Measurements from ENCODE around the gene GATA3.

GATA3 gene

DNA sequence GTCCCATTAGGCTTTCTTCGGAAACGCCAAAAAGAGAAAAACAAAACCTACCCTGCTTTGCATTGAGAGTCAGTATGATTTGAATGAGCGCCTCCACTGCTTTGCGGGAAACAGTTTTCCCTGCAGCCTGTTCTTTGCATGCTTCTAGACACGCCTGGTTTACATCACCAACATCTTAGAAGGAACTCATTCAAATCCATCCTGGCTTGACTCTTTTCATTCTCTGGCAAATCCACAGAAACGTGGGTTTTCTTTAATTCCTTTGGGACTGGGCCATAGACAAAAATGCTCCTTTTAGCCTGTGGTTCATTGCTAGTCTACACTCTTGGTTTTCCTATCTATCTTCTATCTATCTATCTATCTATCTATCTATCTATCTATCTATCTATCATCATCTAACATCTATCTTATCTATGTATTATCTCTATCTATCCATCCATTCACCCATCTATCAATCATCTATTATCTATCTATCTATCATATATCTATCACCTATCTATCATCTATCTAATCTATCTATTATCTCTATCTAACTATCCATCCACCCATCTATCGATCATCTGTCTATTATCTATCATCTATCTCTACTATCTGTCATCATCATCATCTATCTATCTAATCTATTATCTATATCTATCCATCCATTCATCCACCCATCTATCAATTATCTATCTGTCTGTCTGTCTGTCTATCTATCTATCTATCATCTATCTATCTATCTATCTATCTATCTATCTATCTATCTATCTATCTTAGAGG is 68.3 kb downstream of the GATA3 start:
- Histone ChIP-seq H3K9me3 (ENCODE audit: control insufficient read depth, insufficient read depth, low read length) (no peaks in the 10 kb centered on the region), H3K36me3 (ENCODE audit: insufficient read depth, low read length) (no peaks in the 10 kb centered on the region), H3K9ac (ENCODE audit: low read depth, low read length) (no peak overlapping the region), H3K4me1 (ENCODE audit: insufficient read depth, low read length) (no peaks in the 10 kb centered on the region)

DNA sequence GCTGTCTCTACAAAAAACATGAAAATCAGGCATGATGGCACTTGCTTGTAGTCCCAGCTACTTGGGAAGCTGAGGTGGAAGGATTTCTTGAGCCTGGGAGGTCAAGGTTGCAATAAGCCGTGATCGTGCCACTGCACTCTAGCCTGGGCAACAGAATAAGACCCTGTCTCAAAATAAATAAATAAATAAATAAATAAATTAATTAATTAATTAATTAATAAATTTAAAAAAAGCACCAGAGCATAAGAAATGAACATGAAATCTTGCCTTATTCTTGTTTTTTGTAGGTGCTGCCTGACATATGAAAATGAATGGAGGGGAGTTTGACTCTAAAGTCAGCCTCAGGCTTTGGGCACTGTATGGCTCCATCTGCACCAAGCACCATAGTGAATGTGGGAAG is 69.9 kb downstream of the GATA3 start:
- no peaks in the 10 kb centered on the region for H3K36me3 ChIP-seq (ENCODE audit: insufficient read depth, low read length)
- H3K4me1 ChIP-seq (ENCODE audit: insufficient read depth, low read length), result no peaks in the 10 kb centered on the region
- no peaks in the 10 kb centered on the region for H3K9me3 ChIP-seq (ENCODE audit: control insufficient read depth, insufficient read depth, low read length)
- H3K9ac ChIP-seq (ENCODE audit: low read depth, low read length), result no peak overlapping the region

All from ES-I3 (cell line).